Measurements from ENCODE around the gene EPN2. TPM values are rescaled to one million over a fixed set of nuclear protein-coding genes. Genes with fewer than 3 reads are reported as not detected.

EPN2 gene
- total and polyA plus RNA-seq, 2 experiments from 2014 or later, result 19.0 to 35.9 TPM

GRCh38 chr17:19328441-19329061 is 91.4 kb downstream of the EPN2 start:
- Histone ChIP-seq H4K20me1 (ENCODE audit: insufficient read depth, poor library complexity, severe bottlenecking) (no peaks in the 10 kb centered on the region), H3K9me3 (ENCODE audit: low read depth) (no peaks in the 10 kb centered on the region), H3K9me2 (replicated peaks; ENCODE audit: insufficient read depth) (no peaks in the 10 kb centered on the region), H2AFZ (no peak overlapping the region), H3K79me2 (no peaks in the 10 kb centered on the region), H3K4me2 (no peak overlapping the region), H3K4me3 (no peak overlapping the region), H3K36me3 (replicated peaks; ENCODE audit: insufficient read depth, low read depth) (no peaks in the 10 kb centered on the region), H3K4me1 (ENCODE audit: insufficient read depth) (no peaks in the 10 kb centered on the region), H3K27ac (no peak overlapping the region), H3K27me3 (no peaks in the 10 kb centered on the region)
- TF ChIP-seq CTCF (IDR thresholded peaks at IDR 0.05; ENCODE audit: poor library complexity), result no peak
- no peak for DNase-seq (ENCODE audit: low spot score)
- 94% methylated on average over 10 of the region's 10 CpGs for WGBS (ENCODE audit: low lambda C conversion rate, missing lambda C conversion rate)

- Histone ChIP-seq H3K36me3 (replicated peaks; ENCODE audit: insufficient read depth, low read depth) (no peaks in the 10 kb centered on the region), H3K4me3 (no peak overlapping the region), H3K27me3 (no peaks in the 10 kb centered on the region), H3K27ac (no peak overlapping the region), H3K79me2 (no peaks in the 10 kb centered on the region), H4K20me1 (ENCODE audit: insufficient read depth, poor library complexity, severe bottlenecking) (no peaks in the 10 kb centered on the region), H3K9me3 (ENCODE audit: low read depth) (no peaks in the 10 kb centered on the region), H2AFZ (no peak overlapping the region), H3K4me1 (ENCODE audit: insufficient read depth) (no peaks in the 10 kb centered on the region), H3K9me2 (replicated peaks; ENCODE audit: insufficient read depth) (no peaks in the 10 kb centered on the region), H3K4me2 (no peak overlapping the region)
- DNase-seq (ENCODE audit: low spot score), result no peak
- WGBS (ENCODE audit: low lambda C conversion rate, missing lambda C conversion rate), result 96% methylated on average over 2 of the region's 2 CpGs
- no peak for TF ChIP-seq EZH2phosphoT487 (IDR thresholded peaks at IDR 0.05; ENCODE audit: low read depth, severe bottlenecking, unreplicated experiment)
- TF ChIP-seq EZH2 (IDR thresholded peaks at IDR 0.05; ENCODE audit: borderline replicate concordance), result no peak
- no peak for TF ChIP-seq CTCF (IDR thresholded peaks at IDR 0.05; ENCODE audit: poor library complexity)
Observed at GRCh38 chr17:19329136-19329535, 92.0 kb downstream of the EPN2 start.

GRCh38 chr17:19329839-19330238 is 92.7 kb downstream of the EPN2 start:
- Histone ChIP-seq H4K20me1 (ENCODE audit: insufficient read depth, poor library complexity, severe bottlenecking) (no peaks in the 10 kb centered on the region), H3K79me2 (no peaks in the 10 kb centered on the region), H3K27me3 (no peaks in the 10 kb centered on the region), H3K4me2 (no peak overlapping the region), H3K9me3 (ENCODE audit: low read depth) (no peaks in the 10 kb centered on the region), H3K4me1 (ENCODE audit: insufficient read depth) (no peaks in the 10 kb centered on the region), H3K4me3 (no peak overlapping the region), H2AFZ (no peak overlapping the region), H3K36me3 (replicated peaks; ENCODE audit: insufficient read depth, low read depth) (no peaks in the 10 kb centered on the region), H3K9me2 (replicated peaks; ENCODE audit: insufficient read depth) (no peaks in the 10 kb centered on the region), H3K27ac (no peak overlapping the region)
- no peak for DNase-seq (ENCODE audit: low spot score)
- WGBS (ENCODE audit: low lambda C conversion rate, missing lambda C conversion rate), result 96% methylated on average over 2 of the region's 2 CpGs
- no peak for TF ChIP-seq EZH2 (IDR thresholded peaks at IDR 0.05; ENCODE audit: borderline replicate concordance)
- no peak for TF ChIP-seq CTCF (IDR thresholded peaks at IDR 0.05; ENCODE audit: poor library complexity)
- no peak for TF ChIP-seq EZH2phosphoT487 (IDR thresholded peaks at IDR 0.05; ENCODE audit: low read depth, severe bottlenecking, unreplicated experiment)

GRCh38 chr17:19330271-19330670 is 93.1 kb downstream of the EPN2 start:
- TF ChIP-seq EZH2 (IDR thresholded peaks at IDR 0.05; ENCODE audit: borderline replicate concordance), result no peak
- TF ChIP-seq CTCF (IDR thresholded peaks at IDR 0.05; ENCODE audit: poor library complexity), result no peak
- no peak for TF ChIP-seq EZH2phosphoT487 (IDR thresholded peaks at IDR 0.05; ENCODE audit: low read depth, severe bottlenecking, unreplicated experiment)
- Histone ChIP-seq H3K36me3 (replicated peaks; ENCODE audit: insufficient read depth, low read depth) (no peaks in the 10 kb centered on the region), H2AFZ (no peak overlapping the region), H3K4me3 (no peak overlapping the region), H3K27me3 (no peaks in the 10 kb centered on the region), H4K20me1 (ENCODE audit: insufficient read depth, poor library complexity, severe bottlenecking) (no peaks in the 10 kb centered on the region), H3K9me3 (ENCODE audit: low read depth) (no peaks in the 10 kb centered on the region), H3K4me1 (ENCODE audit: insufficient read depth) (no peaks in the 10 kb centered on the region), H3K9me2 (replicated peaks; ENCODE audit: insufficient read depth) (no peaks in the 10 kb centered on the region), H3K27ac (no peak overlapping the region), H3K4me2 (no peak overlapping the region), H3K79me2 (no peaks in the 10 kb centered on the region)
- WGBS (ENCODE audit: low lambda C conversion rate, missing lambda C conversion rate), result 92% methylated on average over 3 of the region's 3 CpGs
- no peak for DNase-seq (ENCODE audit: low spot score)

All from hepatocyte (in vitro differentiated cells).